HepG2 (cell line): Measurements from ENCODE around the gene GIMAP8. TPM values are rescaled to one million over a fixed set of nuclear protein-coding genes. Genes with fewer than 3 reads are reported as not detected.

Experiments used
- ATAC-seq: fragments of 200-7000 bp; cut with Tn5 transposase; 3 replicates; pipeline ENCODE4 v1.9.1; 2020; ENCODE audit warnings: mild to moderate bottlenecking, moderate library complexity
- BruUV-seq: library from RNA; stranded (reverse); fragments of 400-500 nt; replicated peaks from 2 replicates; lab custom pipeline; 2021; lab: Mats Ljungman, UMichigan
- CTCF ChIA-PET: fragments of 300-600 bp; formaldehyde crosslinking; extraction: SDS; loops from one replicate; lab custom pipeline; 2021; ENCODE audit warnings: low total read pairs, inconsistent platforms, low intra/inter-chr PET ratio; lab: Yijun Ruan, JAX
- POLR2A ChIA-PET: fragments of 350-600 bp; sonication (Branson Sonifier 250); formaldehyde crosslinking; loops from one replicate; lab custom pipeline; 2020; ENCODE audit warnings: antibody characterized with exemption, inconsistent platforms; lab: Yijun Ruan, JAX
- DNase-seq: peaks from one replicate; pipeline ENCODE4 v3.0.0-alpha.2; 2015; ENCODE audit warnings: low spot score
- FAIRE-seq: peaks from 3 replicates; lab custom pipeline; 2011; peaks lifted over from hg19 to GRCh38; lab: Jason Lieb, UNC
- H2AFZ ChIP-seq: one replicate; pipeline ENCODE4 v1.6.1; 2011; ENCODE audit warnings: low read length, inconsistent platforms
- H3K27ac ChIP-seq: fragments of 300-600 bp; 3 replicates; pipeline ENCODE4 v1.8.0; 2011; ENCODE audit warnings: mixed run types, mild to moderate bottlenecking, mixed read lengths, low read length, inconsistent platforms; ENCODE audit not compliant: insufficient read depth; ENCODE audit errors: extremely low read length
- H3K27me3 ChIP-seq, 2 experiments: fragments of 200-600 bp in 1 of 2; 2 replicates in 1 of 2; 3 replicates in 1 of 2; pipeline versions ENCODE4 v1.6.0 to v1.8.0; 2011; ENCODE audit warnings: low read length in 2 of 2, mild to moderate bottlenecking in 2 of 2, moderate library complexity in 2 of 2, inconsistent platforms in 1 of 2; ENCODE audit not compliant: insufficient read depth in 2 of 2, control insufficient read depth in 1 of 2
- H3K36me3 ChIP-seq, 2 experiments: fragments of 200-600 bp in 1 of 2; replicated peaks in 1 of 2; 2 replicates in 1 of 2; 3 replicates in 1 of 2; pipeline versions ENCODE4 v1.5.1 to v1.8.0; 2011; ENCODE audit warnings: low read length in 2 of 2, inconsistent platforms in 1 of 2; ENCODE audit not compliant: insufficient read depth in 2 of 2, control insufficient read depth in 1 of 2
- H3K4me1 ChIP-seq: 2 replicates; pipeline ENCODE4 v1.5.1; 2012; ENCODE audit warnings: low read length, inconsistent platforms; ENCODE audit not compliant: insufficient read depth
- H3K4me2 ChIP-seq: 2 replicates; pipeline ENCODE4 v1.6.0; 2011; ENCODE audit warnings: low read depth, low read length, inconsistent platforms
- H3K4me3 ChIP-seq, 3 experiments: fragments of 200-600 bp in 1 of 3; sonication (generic), shearing (Covaris generic) in 1 of 3; replicated peaks in 1 of 3; 2 replicates each; pipeline ENCODE4 v1.5.1; 2011 to 2016; ENCODE audit warnings: low read length in 3 of 3, inconsistent platforms in 2 of 3, low read depth in 2 of 3, mild to moderate bottlenecking in 2 of 3, control low read depth in 1 of 3, mixed read lengths in 1 of 3; ENCODE audit not compliant: insufficient read depth in 1 of 3
- H3K79me2 ChIP-seq: one replicate; pipeline ENCODE4 v1.6.1; 2011; ENCODE audit warnings: low read length, inconsistent platforms; ENCODE audit not compliant: insufficient read depth
- H3K9ac ChIP-seq: 2 replicates; pipeline ENCODE4 v1.6.0; 2011; ENCODE audit warnings: mild to moderate bottlenecking, low read depth, low read length, inconsistent platforms; ENCODE audit not compliant: insufficient read depth
- H3K9me3 ChIP-seq: 2 replicates; pipeline ENCODE4 v1.5.1; 2012; ENCODE audit warnings: mild to moderate bottlenecking, low read length
- H4K20me1 ChIP-seq: 2 replicates; pipeline ENCODE4 v1.6.0; 2011; ENCODE audit warnings: inconsistent platforms, mild to moderate bottlenecking, low read length, moderate library complexity; ENCODE audit not compliant: insufficient read depth
- KDM3A ChIP-seq: IDR thresholded peaks from 2 replicates; pipeline ENCODE4 v1.6.1; 2018; ENCODE audit warnings: low read depth, missing compliant biosample characterization
- RNF2 ChIP-seq: fragments of 450-650 bp; conservative IDR thresholded peaks from 2 replicates; pipeline ENCODE4 v1.6.1; 2016; ENCODE audit warnings: low read depth
- WGBS: methylation state at CpG from one replicate; pipeline ENCODE4 v1.1.6; 2017; ENCODE audit warnings: low lambda C conversion rate; 5-methylcytosine and 5-hydroxymethylcytosine counted together
- in situ Hi-C: cut with HindIII; loops from 2 replicates; pipeline ENCODE4 v1.10.0; 2017; ENCODE audit warnings: low pct_unique_long_range_greater_than_20kb; ENCODE audit not compliant: extremely low pct_ligation_motif_present
- intact Hi-C: fragments of 100-400 bp; cut with micrococcal nuclease; formaldehyde crosslinking; loops from one replicate; pipeline ENCODE4 v1.10.0; 2022; ENCODE audit not compliant: unreplicated experiment
- polyA plus RNA-seq, 8 experiments: library from polyadenylated mRNA; depleted of rRNA in 3 of 8; stranded (reverse) in 7 of 8; unstranded in 1 of 8; fragments of >200 nt; fragmentation: Illumina TruSeq in 4 of 8; extraction: Trizol in 4 of 8; gene quantifications; 2 replicates each; pipeline versions ENCODE4 v1.2.1 to v1.2.3, GENCODE V29; 2011 to 2016; ENCODE audit warnings: low read depth in 4 of 8, missing spikeins in 1 of 8, mixed read lengths in 1 of 8; ENCODE audit not compliant: insufficient read depth in 1 of 8
- total RNA-seq, 5 experiments: library from RNA; depleted of rRNA; stranded (reverse); fragments of >200 nt; fragmentation: Illumina TruSeq; extraction: Trizol; gene quantifications; 2 replicates each; pipeline ENCODE4 v1.2.3, GENCODE V29; 2016; ENCODE audit warnings: low read depth in 1 of 5
- TF ChIP-seq, protein P1 (sequence below): sonication (generic); formaldehyde crosslinking; IDR thresholded peaks from 2 replicates; pipeline ENCODE4 v1.4.0; 2020; ENCODE audit warnings: mild to moderate bottlenecking, missing genetic modification reagents

GIMAP8 gene
- total and polyA plus RNA-seq, 2 of the 13 experiments (the other 11 are each of a cell fraction or from before 2014, with no cell fraction given), result not detected

DNA sequence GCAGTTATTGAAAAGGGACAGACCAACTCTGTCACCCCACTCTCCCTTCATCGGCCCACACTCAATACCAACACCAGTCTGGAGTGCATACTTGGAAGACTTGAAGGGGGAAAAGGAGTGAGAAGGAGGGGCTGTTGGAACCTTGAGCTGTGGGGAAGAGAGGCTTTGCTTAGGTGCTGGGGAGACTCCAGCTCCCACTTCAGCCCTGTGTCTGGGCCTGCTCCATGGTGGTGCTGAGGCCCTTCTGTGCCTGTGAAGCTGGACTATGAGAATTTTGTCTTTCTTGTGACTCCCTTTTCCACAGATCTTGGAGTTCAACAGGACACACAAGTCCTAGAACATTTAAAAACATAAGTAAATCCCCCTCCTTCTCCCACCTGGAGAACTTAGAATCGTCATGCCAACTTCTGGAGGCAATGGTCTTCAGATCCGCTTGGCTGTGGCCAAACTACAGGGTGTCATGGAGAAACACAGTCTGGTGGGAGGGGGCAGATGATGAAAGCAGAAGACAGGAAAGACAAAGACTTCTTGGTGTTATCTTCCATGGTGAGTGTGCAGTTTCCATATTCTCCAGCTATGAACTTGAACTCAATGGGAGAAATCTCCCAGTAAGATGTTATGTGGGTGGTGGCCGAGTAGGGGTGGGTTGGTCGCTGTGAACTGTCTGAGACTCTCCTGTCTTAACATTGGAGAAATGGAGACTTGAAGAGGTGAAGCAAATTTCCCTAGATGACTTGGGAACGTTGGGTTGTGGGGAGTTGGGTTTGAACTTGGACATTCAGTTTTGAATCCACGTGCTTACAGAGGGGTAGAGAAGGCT is 18.4 kb upstream of the GIMAP8 start (continued):
- TF ChIP-seq, protein P1, sequence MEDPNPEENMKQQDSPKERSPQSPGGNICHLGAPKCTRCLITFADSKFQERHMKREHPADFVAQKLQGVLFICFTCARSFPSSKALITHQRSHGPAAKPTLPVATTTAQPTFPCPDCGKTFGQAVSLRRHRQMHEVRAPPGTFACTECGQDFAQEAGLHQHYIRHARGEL (CRISPR knock-in tag), result no peak
- TF ChIP-seq KDM3A (CRISPR knock-in tag), result no peak
- TF ChIP-seq, all 625 proteins: peak for 0

DNA sequence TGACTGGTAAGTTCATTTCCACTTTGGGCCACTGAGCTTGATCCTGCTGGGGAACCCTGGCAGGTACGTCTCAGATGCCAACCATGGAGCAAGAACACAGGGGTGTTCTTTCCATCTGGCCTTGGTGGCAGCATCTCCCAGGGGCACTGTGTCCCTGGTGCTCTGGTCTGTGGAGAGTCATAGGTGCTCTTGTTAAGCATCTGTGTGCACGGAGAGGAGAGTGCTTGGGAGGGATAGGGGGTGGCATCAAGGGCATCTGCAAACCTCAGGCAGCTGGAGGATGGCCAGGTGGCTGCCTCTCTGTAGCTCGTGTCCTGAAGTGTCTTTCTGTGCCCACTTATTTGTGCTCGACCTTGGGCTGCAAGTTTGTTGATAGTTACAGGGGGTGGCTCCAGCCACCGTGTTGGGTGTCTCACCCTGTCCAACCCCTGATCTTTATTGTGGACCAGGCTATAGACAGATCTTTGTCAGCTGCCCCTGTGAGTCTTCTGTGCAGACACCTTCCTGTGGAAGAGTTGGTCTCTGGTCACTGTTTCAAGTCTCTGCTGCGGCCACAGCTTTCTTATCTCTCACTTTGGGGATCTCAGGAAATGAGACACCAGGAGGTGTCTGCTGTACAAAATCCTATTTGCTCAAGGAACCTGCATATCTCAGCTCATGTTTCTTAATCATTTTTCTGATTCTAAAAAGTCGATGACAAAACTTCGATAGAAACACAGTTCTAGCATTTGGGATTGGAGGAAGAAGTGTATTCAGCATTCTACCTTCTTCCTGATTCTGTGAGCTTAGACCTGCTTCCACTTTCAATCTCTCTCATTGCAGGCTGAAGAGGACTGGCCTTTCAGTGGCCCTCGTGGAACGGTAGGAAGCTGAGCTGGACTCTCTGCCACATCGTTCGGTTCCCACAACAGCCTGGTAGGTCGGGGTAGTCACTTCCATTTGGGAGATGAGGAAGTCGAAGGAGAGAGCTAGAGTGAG is 17.2 kb upstream of the GIMAP8 start:
- BruUV-seq, result no TSS peak
- H4K20me1 ChIP-seq, result no peaks in the 10 kb centered on the region
- H3K79me2 ChIP-seq, result no peaks in the 10 kb centered on the region
- FAIRE-seq (no peak), DNase-seq (no peak), ATAC-seq (no peak)
- peaks cover 3 to 50% of the 10 kb centered on the region in 2 experiments; a peak in 4 of 5 replicates for H3K27me3 ChIP-seq
- 9% methylated on average over 14 of the region's 14 CpGs for whole genome bisulfite sequencing
- TF ChIP-seq RNF2, result no peak
- intact Hi-C loops, result no loop called here
- CTCF ChIA-PET, result no interaction called here
- in situ Hi-C loops, result no loop called here
- no peak overlapping the region for H3K4me3 ChIP-seq
- H3K9ac ChIP-seq, result no peak overlapping the region
- no peak overlapping the region for H2AFZ ChIP-seq
- no peak overlapping the region for H3K27ac ChIP-seq
- no peaks in the 10 kb centered on the region for H3K36me3 ChIP-seq
- H3K4me2 ChIP-seq, result no peak overlapping the region
- H3K9me3 ChIP-seq, result no peaks in the 10 kb centered on the region
- H3K4me1 ChIP-seq, result peaks cover 6% of the 10 kb centered on the region
- POLR2A ChIA-PET, result no interaction called here
